ENCODE measurements around the gene PDK4. TPM values are rescaled to one million over a fixed set of nuclear protein-coding genes. Genes with fewer than 3 reads are reported as not detected.

PDK4 gene
- 431 TPM for total RNA-seq
- long read RNA-seq, transcript PDK4-201 (11 exons, 3,576 nt), result major isoform, 146 of 176 reads
- long read RNA-seq, partial matches to known transcripts, result 20 of 176 reads
- long read RNA-seq, other reads (novel, unspliced or antisense), result 6 of 176 reads

GRCh38 chr7:95596198-95597063, at the start of gene PDK4:
TSS of gene PDK4 (minus strand) at chr7:95596516. CDS start at chr7:95596293, 223 bp downstream.
- DNase-seq (ENCODE audit: missing footprints), result peak; percentile 97
- peak; percentile 93 for ATAC-seq
- intact Hi-C loops (cut with DNase I), result loop anchor here (1.0 to 5.0 kb wide), 4 partner anchors 12 to 86 kb away; no protein-coding TSS in a partner anchor

DNA sequence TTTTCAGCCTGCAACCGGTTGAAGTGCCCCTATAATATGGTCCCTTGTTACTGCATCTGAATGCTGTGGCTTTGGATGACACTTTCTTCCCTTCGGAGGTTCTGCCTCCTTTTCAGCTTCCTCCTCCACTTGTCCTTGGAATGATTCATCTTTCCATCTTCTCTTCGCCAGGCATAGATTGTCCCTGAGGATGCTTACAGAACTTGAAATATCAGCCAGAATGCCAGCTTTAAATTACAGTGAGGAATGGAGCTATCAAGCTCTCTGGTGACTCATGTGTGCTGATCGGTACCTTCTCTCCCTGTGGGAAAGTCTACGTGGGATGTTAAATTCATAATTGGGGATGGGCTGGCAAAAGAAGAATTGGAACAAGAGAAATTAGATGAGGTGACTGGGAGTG, 45.9 kb upstream of the PDK4 start:
- intact Hi-C loops (cut with DNase I), result no loop called here
- ATAC-seq (no peak), DNase-seq (ENCODE audit: missing footprints) (no peak)

- intact Hi-C loops (cut with DNase I), result no loop called here
- no peak for ATAC-seq
- DNase-seq (ENCODE audit: missing footprints), result no peak
Observed at GRCh38 chr7:95636140-95636940, 40.0 kb upstream of the PDK4 start.

DNA sequence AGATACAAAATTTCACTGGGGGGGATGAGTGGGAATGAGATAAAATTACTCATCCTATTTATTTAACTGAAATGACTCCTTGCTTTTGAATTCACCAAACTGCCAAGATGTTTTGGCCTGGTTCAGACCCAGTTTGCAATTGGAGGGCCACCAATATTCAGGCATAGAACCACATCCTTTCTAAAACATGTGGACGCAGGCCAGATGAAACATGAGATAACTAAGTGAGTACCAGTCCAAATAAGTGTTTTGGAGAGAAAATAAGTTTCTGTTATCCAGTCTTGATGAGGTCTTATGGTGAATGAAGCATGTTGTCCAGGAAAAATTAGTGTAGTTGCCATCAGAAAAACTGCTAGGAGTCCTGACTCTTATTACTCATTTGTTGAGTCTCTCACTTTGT, 36.3 kb upstream of the PDK4 start:
- DNase-seq (ENCODE audit: missing footprints) (no peak), ATAC-seq (peak; percentile 40)
- intact Hi-C loops (cut with DNase I), result loop anchor here (5.0 kb wide), 1 partner anchor 40 kb away; no protein-coding TSS in a partner anchor

DNA sequence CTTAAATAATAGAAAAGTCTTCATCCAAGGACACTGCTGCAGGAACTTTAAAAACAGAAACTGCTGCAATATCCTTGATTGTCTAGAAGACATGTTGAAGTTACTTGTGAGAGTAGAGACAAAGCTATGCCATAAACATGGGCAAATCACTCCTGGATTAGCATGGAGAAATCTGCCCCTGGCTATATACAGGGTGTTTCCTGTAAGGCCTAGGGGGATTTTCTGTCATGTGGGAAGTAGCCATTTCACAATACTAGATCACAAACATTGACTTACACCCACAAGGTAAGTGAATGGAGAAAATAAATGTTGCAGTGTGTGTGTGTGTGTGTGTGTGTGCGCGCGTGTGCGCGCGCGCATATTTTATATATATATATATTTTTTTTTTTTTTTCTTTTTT, 35.2 kb upstream of the PDK4 start:
- DNase-seq (ENCODE audit: missing footprints), result no peak
- intact Hi-C loops (cut with DNase I), result loop anchor here (5.0 kb wide), 1 partner anchor 41 kb away; no protein-coding TSS in a partner anchor
- no peak for ATAC-seq

- intact Hi-C loops (cut with DNase I), result loop anchor here (5.0 kb wide), 1 partner anchor 41 kb away; no protein-coding TSS in a partner anchor
- ATAC-seq (no peak), DNase-seq (ENCODE audit: missing footprints) (no peak)
Observed at GRCh38 chr7:95630702-95631458, 34.6 kb upstream of the PDK4 start.

- DNase-seq (ENCODE audit: missing footprints) (no peak), ATAC-seq (peak; percentile 79)
- intact Hi-C loops (cut with DNase I), result loop anchor here (1.0 to 5.0 kb wide), 4 partner anchors 20 to 53 kb away; partner anchors contain the start of gene PDK4
Observed at GRCh38 chr7:95628831-95629439, 32.6 kb upstream of the PDK4 start.

GRCh38 chr7:95623788-95624187, 27.5 kb upstream of the PDK4 start:
- ATAC-seq (no peak), DNase-seq (ENCODE audit: missing footprints) (no peak)
- intact Hi-C loops (cut with DNase I), result no loop called here

DNA sequence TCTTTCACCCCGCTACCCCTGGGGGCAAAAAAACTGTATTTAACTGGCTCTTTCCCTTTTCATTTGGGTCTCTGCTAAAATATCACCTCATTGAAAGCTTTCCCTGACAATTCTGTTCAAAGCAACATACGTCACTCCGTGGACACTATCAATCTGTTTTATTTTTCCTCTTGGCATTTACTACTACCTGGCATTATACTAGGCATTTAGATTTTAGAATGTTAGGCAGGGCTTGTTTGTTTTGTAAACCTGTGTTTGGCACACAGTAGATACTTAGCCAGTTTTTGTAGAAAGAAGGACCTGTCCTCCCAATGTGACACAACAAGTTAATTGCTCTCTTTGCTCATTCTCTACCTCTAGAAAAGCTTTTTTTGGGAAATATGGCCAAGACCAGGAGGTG, 26.5 kb upstream of the PDK4 start:
- intact Hi-C loops (cut with DNase I), result no loop called here
- ATAC-seq (no peak), DNase-seq (ENCODE audit: missing footprints) (no peak)

GRCh38 chr7:95622001-95622549, 25.8 kb upstream of the PDK4 start:
- no peak for DNase-seq (ENCODE audit: missing footprints)
- intact Hi-C loops (cut with DNase I), result no loop called here
- ATAC-seq, result no peak

- intact Hi-C loops (cut with DNase I), result no loop called here
- ATAC-seq (no peak), DNase-seq (ENCODE audit: missing footprints) (no peak)
Observed at GRCh38 chr7:95621404-95621803, 25.1 kb upstream of the PDK4 start.

DNA sequence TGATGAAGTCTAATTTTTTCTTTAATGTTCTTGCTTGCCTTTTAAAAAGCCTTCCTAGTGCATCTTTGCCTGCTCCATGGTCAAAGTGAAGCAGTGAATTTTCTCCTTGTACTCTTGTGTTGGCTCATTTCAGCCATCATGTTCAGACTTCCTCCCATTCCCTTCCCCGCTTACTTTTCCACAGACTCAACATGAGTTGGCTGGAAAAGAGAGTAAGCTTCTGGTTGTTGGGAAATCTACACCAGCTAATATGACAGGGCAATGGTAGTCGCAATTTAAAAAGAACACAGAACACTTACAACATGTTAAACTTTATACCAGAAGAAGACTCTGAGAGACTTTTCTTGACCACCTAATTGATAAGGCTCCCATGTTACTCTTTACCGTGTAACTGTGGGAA, 24.3 kb upstream of the PDK4 start:
- ATAC-seq, result no peak

DNA sequence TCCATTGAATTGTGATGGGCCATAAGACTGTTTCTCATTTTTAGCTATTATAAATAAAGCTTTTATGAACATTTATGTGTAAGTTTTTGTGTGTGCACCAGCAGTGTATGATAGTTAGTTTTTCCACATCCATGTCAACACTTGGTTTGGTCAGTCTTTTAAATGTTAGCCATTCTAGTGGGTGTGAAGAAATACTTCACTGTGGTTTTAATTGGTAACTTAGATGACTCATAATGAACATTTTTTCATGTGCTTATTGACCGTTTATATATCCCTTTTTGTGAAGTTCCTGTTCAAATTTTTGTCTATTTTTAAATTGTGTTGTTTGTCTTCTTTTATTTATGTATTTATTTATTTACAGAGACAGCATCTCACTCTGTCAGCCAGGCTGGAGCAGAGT, 23.6 kb upstream of the PDK4 start:
- ATAC-seq, result no peak
- intact Hi-C loops (cut with DNase I), result no loop called here
- DNase-seq (ENCODE audit: missing footprints), result no peak

More for the DNA sequence above, 24.3 kb upstream of the PDK4 start:
- intact Hi-C loops (cut with DNase I), result no loop called here
- DNase-seq (ENCODE audit: missing footprints), result no peak

DNA sequence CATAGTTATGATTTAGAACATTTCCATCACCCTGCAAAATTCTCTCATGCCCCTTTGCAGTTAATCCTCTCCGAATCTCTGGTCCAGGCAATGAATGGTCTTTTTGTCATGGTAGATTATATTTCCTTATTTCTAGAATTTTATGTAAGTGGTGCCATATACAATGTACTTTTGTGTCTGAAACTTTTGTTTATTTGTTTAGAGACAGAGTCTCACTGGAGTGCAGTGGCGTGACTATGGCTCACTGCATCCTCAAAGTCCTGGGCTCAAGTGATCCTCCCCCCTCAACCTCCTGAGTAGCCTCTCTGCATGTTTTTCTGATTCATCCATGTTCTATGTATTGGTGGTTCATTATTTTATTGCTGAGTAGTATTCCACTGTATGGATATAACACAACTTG, 23.2 kb upstream of the PDK4 start:
- no peak for ATAC-seq
- intact Hi-C loops (cut with DNase I), result no loop called here

DNA sequence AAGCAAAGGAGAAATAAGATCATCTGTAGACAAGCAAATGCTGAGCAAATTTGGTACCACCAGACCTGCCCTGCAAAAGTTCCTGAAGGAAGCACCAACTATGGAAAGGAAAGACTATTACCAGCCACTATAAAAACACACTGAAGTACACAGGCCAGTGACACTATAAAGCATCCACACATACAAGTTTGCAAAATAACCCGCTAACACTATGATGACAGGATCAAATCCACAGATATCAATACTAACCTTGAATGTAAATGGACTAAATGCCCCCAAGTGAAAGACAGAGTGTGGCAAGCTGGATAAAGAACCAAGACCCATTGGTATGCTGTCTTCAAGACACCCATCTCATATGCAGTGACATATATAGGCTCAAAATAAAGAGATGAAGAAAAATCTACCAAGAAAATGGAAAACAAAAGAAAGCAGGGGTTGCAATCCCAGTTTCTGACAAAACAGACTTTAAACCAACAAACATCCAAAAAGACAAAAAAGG, 18.2 kb upstream of the PDK4 start:
- DNase-seq (ENCODE audit: missing footprints) (no peak), ATAC-seq (no peak)
- intact Hi-C loops (cut with DNase I), result no loop called here

More for the DNA sequence above, 23.2 kb upstream of the PDK4 start:
- no peak for DNase-seq (ENCODE audit: missing footprints)

DNA sequence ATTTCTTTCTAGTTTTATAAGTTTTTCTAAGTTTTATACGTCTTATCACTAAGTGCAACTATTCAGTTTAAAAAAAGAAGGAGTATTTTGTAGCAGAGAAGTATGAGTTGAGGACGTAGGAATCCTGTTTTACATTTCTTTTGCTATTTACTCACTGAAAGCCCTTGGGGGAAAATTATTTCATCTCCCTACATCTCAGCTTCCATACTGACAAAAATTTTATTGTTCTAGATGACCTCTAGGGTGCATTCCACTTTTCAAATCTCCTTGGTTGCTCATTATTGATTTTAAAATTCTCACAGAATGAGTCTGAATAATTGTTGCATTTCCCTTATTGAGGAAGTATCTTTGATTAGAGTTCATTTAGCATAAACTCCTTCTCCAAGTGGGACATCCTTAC, 14.9 kb upstream of the PDK4 start:
- no peak for DNase-seq (ENCODE audit: missing footprints)
- intact Hi-C loops (cut with DNase I), result no loop called here
- no peak for ATAC-seq

DNA sequence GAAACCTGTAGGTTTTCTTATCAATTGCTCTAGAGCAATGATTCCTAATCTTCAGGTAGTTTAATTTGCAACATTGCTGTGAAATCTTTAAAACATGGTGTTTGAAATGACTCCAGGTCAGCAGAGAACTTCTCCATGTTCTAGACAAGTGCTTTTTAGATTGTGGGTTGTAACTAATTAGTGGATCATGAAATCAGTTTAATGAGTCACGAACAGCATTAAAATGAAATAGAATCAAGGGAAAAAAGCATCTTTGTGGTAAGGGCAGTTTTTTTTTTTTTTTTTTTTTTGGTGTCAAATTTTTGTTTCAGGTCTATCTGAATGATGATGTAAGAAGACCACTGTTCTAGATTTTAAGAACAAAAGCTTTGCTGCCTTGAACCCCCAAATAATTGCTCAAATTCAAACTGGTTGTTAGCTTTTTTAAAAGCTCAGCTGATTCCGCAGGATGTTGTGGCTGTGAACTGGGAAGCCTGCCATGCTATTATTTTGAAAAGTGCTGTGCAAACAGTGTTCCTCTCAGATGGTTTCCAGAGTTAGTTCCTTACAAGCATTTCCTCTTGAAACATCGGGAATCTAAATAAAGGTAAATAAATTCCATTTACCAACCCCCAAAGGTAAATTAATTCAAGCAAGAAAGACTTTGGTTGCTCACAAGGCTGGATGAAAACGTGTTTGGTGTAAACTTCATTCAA, 13.1 kb upstream of the PDK4 start:
- DNase-seq (ENCODE audit: missing footprints), result no peak
- intact Hi-C loops (cut with DNase I), result loop anchor here (1.0 kb wide), 1 partner anchor 19 kb away; no protein-coding TSS in a partner anchor
- ATAC-seq, result peak; percentile 38
